CD4-positive, alpha-beta T cell treated with Interleukin-15 for 1 hour (primary cell): ENCODE data around the gene MACROD1.

ENCODE experiments used
- DNase-seq: peaks from one replicate; pipeline ENCODE4 v3.0.0-alpha.2; 2020

MACROD1 gene

GRCh38 chr11:64089493-64089892, 76.4 kb downstream of the MACROD1 start:
- no peak for DNase-seq

DNA sequence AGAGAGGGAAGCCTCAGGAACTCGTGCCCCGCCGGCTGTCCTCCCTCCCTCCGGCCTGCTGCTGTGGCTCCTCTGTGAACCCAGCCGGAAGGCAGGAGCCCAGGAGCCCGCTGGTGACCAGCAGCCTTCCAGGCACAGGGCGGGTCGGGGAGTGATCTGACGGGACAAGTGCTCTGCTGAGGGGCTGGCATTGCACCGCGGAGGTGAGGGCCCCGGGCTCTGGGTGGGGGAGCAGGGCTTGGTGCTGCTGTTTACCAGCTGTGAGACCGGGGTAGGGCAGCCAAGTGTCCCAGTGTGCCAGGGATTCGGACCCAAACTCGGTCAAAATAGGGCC, 76.9 kb downstream of the MACROD1 start:
- DNase-seq = no peak

GRCh38 chr11:64088162-64089026, 77.5 kb downstream of the MACROD1 start:
- DNase-seq = no peak

DNA sequence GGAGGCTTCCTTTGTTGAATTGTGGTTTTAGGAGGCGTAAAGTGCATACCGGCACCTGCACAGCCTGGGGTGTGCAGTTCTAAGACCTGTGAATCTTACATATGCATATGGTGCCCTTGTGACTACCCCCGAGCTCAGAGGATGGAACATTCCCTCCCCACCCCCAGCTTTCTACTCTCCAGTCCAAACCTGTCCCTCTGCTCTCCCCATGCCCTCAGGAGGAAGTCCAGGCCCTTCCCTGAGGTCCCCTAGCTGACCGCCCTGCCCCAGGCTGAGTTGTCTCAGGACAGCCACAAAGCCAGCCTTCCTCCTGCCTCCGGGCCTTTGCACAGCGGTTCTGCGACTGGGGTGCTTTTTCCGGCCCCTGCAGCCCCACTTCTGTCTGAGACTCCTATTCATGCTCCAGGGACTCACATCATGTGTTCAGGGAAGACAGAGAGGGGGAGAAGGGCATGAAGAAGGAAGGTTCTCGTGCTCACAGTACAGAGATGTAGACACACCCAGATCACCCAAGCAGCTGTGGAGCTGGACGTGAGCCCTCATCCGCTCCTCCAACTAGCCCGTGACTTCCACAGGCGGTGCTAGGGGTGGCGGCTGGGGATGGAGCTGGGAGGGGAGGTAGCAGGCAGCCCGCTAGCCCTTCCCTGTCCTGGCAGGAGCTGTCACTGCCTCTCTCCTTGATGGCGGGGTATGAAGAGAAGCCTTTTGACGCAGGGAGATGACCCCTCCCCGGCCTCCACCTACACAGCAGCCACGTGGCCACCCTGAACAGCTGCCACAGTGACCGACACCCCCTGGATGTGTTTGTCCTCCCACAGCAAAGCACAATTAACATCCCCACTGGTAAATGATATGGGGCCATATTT, 79.4 kb downstream of the MACROD1 start:
- no peak for DNase-seq

DNA sequence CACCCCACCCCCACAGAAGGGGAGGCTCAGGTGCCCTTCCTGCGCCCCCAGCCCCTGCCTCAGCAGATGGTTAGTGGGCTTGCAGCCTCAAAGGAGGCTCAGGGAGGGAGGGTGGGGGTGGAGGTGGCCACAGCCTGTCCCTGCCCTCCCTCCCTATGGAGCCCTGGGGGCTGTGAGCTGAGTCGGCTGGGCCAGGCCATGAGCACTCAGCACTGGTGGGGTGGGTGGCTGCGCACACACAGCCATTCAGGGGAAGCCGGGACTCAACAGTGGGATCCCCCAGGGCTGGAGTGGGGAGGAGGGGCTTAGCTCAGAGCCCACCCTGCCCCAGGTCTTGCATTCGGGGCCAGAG, 80.0 kb downstream of the MACROD1 start:
- DNase-seq = no peak

GRCh38 chr11:64084951-64085710, 80.8 kb downstream of the MACROD1 start:
- no peak for DNase-seq

- DNase-seq = no peak
Observed at GRCh38 chr11:64084146-64084950, 81.6 kb downstream of the MACROD1 start.

- no peak for DNase-seq
Observed at GRCh38 chr11:64083398-64084080, 82.4 kb downstream of the MACROD1 start.

GRCh38 chr11:64081745-64082442, 84.0 kb downstream of the MACROD1 start:
- no peak for DNase-seq

DNA sequence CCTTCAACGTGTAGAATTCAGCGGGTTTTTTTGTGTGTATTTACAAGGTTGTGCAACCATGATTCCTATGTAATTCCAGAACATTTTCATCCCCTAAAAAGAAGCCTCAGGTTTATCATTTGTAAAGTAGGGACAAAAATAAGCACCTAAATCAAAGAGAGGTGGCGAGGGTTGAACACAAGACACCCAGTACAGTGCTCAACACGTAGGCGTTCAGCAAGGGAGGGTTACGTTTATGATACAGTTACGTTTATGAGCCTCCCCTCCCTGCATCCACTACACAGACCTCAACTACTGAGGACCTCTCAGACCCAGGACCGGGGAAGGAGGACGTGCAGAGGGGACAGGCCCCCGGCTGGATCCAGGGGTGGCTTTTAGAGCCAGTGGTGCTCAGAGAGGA, 85.5 kb downstream of the MACROD1 start:
- no peak for DNase-seq

- DNase-seq = no peak
Observed at GRCh38 chr11:64078905-64079304, 87.0 kb downstream of the MACROD1 start.

- DNase-seq = no peak
Observed at GRCh38 chr11:64078284-64078683, 87.6 kb downstream of the MACROD1 start.

DNA sequence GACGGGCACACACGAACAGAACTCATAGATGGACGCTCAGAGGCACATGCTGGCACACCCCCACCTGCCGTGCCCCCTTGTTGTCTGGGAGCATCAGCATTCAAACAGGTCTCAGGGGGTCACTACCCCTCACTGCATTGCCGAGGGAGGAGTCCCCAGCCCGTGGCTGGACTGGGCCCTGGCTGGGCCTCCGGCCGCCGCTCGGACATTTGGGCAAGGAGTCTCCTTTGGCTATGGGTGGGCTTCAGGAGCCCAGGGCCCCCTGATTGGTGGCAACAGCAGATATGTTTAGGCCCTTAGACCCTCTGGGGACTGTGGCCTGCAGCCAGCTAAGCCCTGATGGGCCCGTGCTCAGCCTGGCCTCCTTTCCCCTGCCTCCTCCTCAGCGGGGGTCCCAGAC, 88.3 kb downstream of the MACROD1 start:
- no peak for DNase-seq

DNA sequence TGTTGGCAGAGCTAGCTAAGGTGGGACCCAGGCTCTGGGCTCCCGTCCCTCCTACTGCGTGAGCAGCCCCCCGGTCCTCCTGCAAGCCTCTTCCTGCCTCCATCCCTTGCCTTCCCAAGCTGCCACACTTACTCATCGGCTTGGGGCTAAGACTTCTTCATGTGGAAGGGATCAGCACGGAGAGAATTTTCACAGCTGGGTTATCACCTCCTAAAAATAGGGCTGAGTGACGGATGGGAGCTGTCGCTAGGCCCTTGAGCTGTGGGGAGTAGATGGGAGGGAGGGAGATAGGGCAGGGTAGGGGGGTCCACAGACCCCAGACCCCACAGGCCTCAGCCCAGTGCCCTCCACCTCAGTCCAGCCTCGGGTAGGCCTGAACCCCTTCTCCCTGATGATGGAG, 89.2 kb downstream of the MACROD1 start:
- DNase-seq = no peak

GRCh38 chr11:64074239-64074638, 91.7 kb downstream of the MACROD1 start:
- DNase-seq = no peak

- DNase-seq = no peak
Observed at GRCh38 chr11:64073542-64073941, 92.4 kb downstream of the MACROD1 start.

DNA sequence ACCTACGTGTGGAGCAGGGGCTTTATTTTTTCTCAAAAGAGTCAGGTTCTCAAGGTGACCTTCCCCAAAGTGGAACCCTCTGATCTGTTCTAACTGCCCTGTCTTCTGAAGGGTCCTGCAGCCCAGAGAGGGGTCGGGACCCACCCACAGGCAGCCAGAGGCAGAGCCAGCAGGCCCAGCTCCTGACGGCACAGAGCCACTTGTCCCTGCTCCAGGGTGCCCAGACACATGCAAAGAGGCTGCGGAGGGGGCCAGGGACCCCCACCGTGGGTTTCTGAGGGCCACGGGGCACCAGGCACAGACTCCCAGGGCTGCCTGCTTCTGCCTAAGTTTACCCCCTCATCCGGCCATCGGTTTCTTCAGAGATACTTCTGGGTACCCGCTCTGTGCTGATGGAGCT, 93.0 kb downstream of the MACROD1 start:
- DNase-seq = no peak

- DNase-seq = no peak
Observed at GRCh38 chr11:64072403-64072802, 93.5 kb downstream of the MACROD1 start.

DNA sequence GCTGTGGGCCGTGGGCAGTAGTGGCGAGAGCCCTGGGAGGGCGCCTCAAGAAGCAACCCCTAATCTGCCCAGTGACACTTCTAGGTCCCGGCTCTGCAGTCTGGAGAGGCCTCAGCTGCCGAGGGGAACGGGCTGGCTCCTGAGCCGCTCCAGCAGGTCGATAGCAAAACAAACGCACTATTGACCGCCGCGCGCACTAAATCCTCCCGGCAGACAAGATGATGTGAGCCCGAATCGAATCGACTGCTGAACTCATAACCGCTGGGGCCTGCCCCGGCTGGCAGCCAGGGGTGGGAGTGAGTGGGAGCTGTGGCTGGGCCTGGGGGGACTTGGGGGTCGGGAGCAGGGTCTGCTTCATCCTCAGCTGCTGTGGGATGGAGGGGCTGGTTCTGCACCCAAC, 94.1 kb downstream of the MACROD1 start:
- no peak for DNase-seq

DNA sequence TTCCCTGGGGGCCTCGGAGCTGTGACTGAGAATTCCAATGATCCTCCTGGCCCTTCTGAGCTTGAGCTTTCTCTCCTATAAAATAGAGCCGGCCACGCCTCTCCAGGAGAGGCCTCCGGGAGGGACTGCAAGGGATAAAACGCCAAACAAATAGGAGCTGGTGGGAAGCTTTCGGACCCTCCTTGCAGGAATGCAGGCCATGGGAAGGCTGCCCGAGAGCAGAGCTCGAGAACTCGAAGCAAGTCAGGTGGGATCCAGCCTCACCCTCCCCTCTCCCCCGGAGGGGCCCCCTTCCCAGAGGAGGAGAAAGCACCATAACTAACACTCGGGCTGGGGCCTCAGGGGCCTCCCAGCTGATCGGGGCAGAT, 95.6 kb downstream of the MACROD1 start:
- DNase-seq = no peak
